ENCODE measurements around the gene MANSC1.
"Not testable (repeated sequence)": the region's sequence is repeated elsewhere in the genome, so short reads cannot be mapped to it uniquely, and the experiment has no call there.

MANSC1 gene

DNA sequence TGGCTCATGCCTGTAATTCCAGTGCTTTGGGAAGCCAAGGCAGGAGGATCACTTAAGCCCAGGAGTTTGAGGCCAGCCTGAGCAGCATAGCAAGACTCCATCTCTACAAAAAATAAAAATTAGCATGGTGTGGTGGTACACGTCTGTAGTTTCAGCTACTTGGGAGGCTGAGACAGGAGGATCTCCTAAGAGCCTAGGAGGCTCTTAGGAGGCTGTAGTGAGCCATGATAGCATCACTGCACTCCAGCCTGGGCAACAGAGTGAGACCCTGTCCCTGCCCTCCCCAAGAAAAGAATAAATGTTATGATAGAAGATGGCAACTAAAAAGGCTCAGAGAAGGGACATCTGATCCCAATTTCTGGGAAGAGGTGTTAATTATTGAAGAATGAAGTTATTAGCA, 3.2 kb upstream of the MANSC1 start:
- H3K4me1 Mint-ChIP-seq, result peaks cover 21% of the 10 kb centered on the region
- H3K4me3 Mint-ChIP-seq, result no peak overlapping the region
- H3K27me3 Mint-ChIP-seq (ENCODE audit: low read depth, poor library complexity), result peaks cover 36% of the 10 kb centered on the region
- DNase-seq, result no peak
- no peaks in the 10 kb centered on the region for H3K9me3 Mint-ChIP-seq
- no peaks in the 10 kb centered on the region for H3K36me3 Mint-ChIP-seq (ENCODE audit: low read depth)
- H3K27ac Mint-ChIP-seq, result no peak overlapping the region
- TF ChIP-seq, protein P1, sequence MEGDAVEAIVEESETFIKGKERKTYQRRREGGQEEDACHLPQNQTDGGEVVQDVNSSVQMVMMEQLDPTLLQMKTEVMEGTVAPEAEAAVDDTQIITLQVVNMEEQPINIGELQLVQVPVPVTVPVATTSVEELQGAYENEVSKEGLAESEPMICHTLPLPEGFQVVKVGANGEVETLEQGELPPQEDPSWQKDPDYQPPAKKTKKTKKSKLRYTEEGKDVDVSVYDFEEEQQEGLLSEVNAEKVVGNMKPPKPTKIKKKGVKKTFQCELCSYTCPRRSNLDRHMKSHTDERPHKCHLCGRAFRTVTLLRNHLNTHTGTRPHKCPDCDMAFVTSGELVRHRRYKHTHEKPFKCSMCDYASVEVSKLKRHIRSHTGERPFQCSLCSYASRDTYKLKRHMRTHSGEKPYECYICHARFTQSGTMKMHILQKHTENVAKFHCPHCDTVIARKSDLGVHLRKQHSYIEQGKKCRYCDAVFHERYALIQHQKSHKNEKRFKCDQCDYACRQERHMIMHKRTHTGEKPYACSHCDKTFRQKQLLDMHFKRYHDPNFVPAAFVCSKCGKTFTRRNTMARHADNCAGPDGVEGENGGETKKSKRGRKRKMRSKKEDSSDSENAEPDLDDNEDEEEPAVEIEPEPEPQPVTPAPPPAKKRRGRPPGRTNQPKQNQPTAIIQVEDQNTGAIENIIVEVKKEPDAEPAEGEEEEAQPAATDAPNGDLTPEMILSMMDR (IDR thresholded peaks at IDR 0.05), result no peak

DNA sequence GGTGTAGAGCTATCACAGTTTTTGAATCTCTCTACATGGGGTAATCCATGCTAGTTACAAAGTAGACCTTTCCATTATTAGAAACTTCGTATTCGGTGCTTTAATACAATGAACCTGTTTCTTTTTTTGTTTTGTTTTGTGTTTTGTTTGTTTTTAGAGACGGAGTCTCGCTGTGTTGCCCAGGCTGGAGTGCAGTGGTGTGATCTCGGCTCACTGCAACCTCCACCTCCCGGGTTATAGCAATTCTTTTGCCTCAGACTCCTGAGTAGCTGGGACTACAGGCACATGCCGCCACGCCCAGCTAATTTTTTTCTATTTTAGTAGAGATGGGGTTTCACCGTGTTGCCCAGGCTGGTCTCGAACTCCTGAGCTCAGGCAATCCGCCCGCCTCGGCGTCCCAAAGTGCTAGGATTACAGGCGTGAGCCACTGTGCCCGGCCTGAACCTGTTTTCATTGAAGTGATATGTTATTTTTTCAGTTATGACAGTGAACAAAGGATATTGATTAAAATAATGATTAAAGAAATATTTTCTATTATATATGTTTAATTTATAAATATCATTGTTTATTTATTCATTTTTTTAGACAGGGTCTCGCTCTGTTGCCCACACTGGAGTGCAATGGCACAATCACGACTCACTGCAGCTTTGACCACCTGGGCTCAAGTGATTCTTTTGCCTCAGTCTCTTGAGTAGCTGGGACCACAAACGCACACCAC, 1.6 kb upstream of the MANSC1 start:
- not testable (repeated sequence) for H3K9me3 Mint-ChIP-seq; DNase-seq; H3K36me3 Mint-ChIP-seq (ENCODE audit: low read depth); H3K27ac Mint-ChIP-seq; H3K4me3 Mint-ChIP-seq; H3K4me1 Mint-ChIP-seq
- H3K27me3 Mint-ChIP-seq (ENCODE audit: low read depth, poor library complexity), result peaks cover 49% of the 10 kb centered on the region

GRCh38 chr12:12350868-12351463, 924 bp upstream of the MANSC1 start:
- TF ChIP-seq, protein P1 (IDR thresholded peaks at IDR 0.05), result no peak
- peaks cover 7% of the 10 kb centered on the region for H3K4me1 Mint-ChIP-seq
- peaks cover 54% of the 10 kb centered on the region for H3K27me3 Mint-ChIP-seq (ENCODE audit: low read depth, poor library complexity)

DNA sequence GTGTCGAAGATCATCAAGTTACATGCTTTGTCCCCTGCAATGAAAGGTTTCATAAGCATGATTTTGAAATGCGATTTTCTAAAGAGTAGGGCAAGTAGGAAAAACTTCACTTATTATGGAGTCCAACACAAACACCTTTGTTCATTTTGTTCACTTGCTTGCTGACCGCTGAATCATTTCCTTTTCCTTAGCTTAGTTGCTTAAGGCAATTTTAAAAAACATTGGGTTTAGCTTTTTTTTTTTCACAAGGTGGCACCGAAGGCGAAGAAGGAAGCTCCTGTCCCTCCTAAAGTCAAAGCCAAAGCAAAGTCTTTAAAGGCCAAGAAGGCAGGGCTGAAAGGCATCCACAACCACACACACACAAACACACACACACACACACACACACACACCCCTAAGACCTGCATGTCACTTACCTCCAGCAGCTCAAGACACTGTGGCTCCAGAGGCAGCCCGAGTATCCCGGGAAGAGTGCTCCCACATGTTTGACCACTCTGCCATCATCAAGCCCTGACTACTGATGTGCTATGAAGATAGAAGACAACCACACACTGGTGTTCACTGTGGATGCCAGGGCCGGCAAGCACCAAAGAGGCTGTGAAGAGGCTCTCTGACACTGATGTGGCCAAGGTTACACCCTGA, 11.4 kb downstream of the MANSC1 start:
- Mint-ChIP-seq H3K4me3 (no peak overlapping the region), H3K4me1 (peaks cover 16% of the 10 kb centered on the region)

More at GRCh38 chr12:12350868-12351463, 924 bp upstream of the MANSC1 start:
- no peak for DNase-seq
- H3K9me3 Mint-ChIP-seq, result peaks cover 12% of the 10 kb centered on the region
- H3K36me3 Mint-ChIP-seq (ENCODE audit: low read depth), result no peaks in the 10 kb centered on the region
- H3K27ac Mint-ChIP-seq, result no peak overlapping the region
- H3K4me3 Mint-ChIP-seq, result peak overlapping the region; percentile 73

DNA sequence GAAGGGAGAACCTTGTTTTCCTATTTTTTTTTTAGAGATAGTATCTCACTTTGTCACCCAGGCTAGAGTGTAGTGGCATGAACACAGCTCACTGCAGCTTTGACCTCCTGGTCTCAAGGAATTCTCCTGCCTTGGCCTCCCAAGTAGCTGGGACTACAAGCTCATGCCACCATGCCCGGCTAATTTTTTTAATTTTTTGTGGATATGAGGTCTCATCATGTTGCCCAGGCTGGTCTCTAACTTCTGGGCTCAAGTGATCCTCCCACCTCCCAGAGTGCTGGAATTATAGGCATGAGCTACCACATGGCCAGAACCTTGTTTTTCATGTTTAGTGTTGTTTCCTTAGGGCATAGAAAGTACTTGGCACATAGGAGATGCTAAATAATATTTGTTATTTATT, 13.5 kb downstream of the MANSC1 start:
- Mint-ChIP-seq H3K27me3 (ENCODE audit: low read depth, poor library complexity) (peaks cover 23% of the 10 kb centered on the region), H3K27ac (no peak overlapping the region), H3K4me1 (peaks cover 30% of the 10 kb centered on the region), H3K9me3 (no peaks in the 10 kb centered on the region), H3K36me3 (ENCODE audit: low read depth) (no peaks in the 10 kb centered on the region), H3K4me3 (no peak overlapping the region)
- DNase-seq, result no peak
- TF ChIP-seq, protein P1 (IDR thresholded peaks at IDR 0.05), result no peak

More for the DNA sequence above, 11.4 kb downstream of the MANSC1 start:
- TF ChIP-seq, protein P1 (IDR thresholded peaks at IDR 0.05), result no peak
- DNase-seq, result no peak
- no peaks in the 10 kb centered on the region for H3K36me3 Mint-ChIP-seq (ENCODE audit: low read depth)
- no peak overlapping the region for H3K27ac Mint-ChIP-seq
- H3K27me3 Mint-ChIP-seq (ENCODE audit: low read depth, poor library complexity), result peaks cover 23% of the 10 kb centered on the region
- H3K9me3 Mint-ChIP-seq, result no peaks in the 10 kb centered on the region

DNA sequence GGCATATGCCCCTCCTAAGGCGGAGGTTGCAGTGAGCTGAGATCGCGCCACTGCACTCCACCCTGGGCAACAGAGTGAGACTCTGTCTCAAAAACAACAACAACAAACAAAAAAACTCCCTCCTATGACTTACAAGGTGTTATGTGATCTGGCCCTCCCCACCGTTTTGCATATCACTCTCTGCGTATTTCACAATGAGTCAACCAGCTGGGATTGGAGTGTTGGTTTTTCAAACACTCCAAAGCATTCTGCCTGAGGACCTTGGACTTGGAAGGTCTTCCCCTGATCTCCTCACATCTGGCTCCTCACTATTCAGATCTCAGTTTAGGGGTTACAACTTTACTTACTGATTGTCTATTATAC, 14.0 kb downstream of the MANSC1 start:
- Mint-ChIP-seq H3K4me1 (peaks cover 35% of the 10 kb centered on the region), H3K27me3 (ENCODE audit: low read depth, poor library complexity) (peaks cover 23% of the 10 kb centered on the region), H3K27ac (no peak overlapping the region), H3K36me3 (ENCODE audit: low read depth) (no peaks in the 10 kb centered on the region), H3K9me3 (no peaks in the 10 kb centered on the region), H3K4me3 (no peak overlapping the region)
- TF ChIP-seq, protein P1 (IDR thresholded peaks at IDR 0.05), result no peak
- DNase-seq, result no peak

Measured in nephron progenitor cell (in vitro differentiated cells).